CD4-positive, alpha-beta memory T cell (primary cell): ENCODE measurements around the gene TIMM50. TPM values are rescaled to one million over a fixed set of nuclear protein-coding genes. Genes with fewer than 3 reads are reported as not detected.

Experiments used
- CTCF ChIA-PET: fragments of 350-600 bp; sonication (Branson Sonifier 250); formaldehyde crosslinking; loops from one replicate; lab custom pipeline; 2021; ENCODE audit warnings: inconsistent platforms; ENCODE audit not compliant: partially characterized antibody; lab: Charles Lee
- POLR2A ChIA-PET: fragments of 350-600 bp; sonication (Branson Sonifier 250); formaldehyde crosslinking; loops from one replicate; lab custom pipeline; 2021; ENCODE audit not compliant: partially characterized antibody; lab: Charles Lee
- DNase-seq, 5 donors: peaks; one replicate each; pipeline versions ENCODE4 v3.0.0 to v3.0.0-alpha.2; 2020 to 2022; ENCODE audit warnings: mixed read lengths in 1 of 5
- H3K27ac ChIP-seq: one replicate; pipeline ENCODE4 v1.7.0; 2013; ENCODE audit warnings: low read depth, low read length
- H3K27me3 ChIP-seq: 2 replicates; pipeline ENCODE4 v1.7.0; 2013; ENCODE audit warnings: mild to moderate bottlenecking, low read length, moderate library complexity; ENCODE audit not compliant: insufficient read depth
- H3K36me3 ChIP-seq: 2 replicates; pipeline ENCODE4 v1.7.0; 2013; ENCODE audit warnings: mild to moderate bottlenecking, low read length, moderate library complexity; ENCODE audit not compliant: insufficient read depth
- H3K4me1 ChIP-seq: 2 replicates; pipeline ENCODE4 v1.7.0; 2013; ENCODE audit warnings: mild to moderate bottlenecking, low read length, moderate library complexity; ENCODE audit not compliant: insufficient read depth
- H3K4me3 ChIP-seq, 2 donors: one replicate each; pipeline ENCODE4 v1.7.0; 2013; ENCODE audit warnings: low read length in 2 of 2, mild to moderate bottlenecking in 1 of 2
- H3K9me3 ChIP-seq, 2 donors: one replicate each; pipeline ENCODE4 v1.7.0; 2013; ENCODE audit warnings: low read length in 2 of 2, control low read depth in 1 of 2; ENCODE audit not compliant: control insufficient read depth in 1 of 2
- H3K27ac Mint-ChIP-seq, 7 donors: one replicate each; pipeline ENCODE4 v1.8.0; 2020 to 2021; ENCODE audit warnings: mixed read lengths in 7 of 7, mild to moderate bottlenecking in 6 of 7, inconsistent platforms in 3 of 7, moderate library complexity in 3 of 7
- H3K27me3 Mint-ChIP-seq, 2 donors: one replicate each; pipeline ENCODE4 v1.8.0; 2020 to 2021; ENCODE audit warnings: mixed read lengths in 2 of 2
- H3K36me3 Mint-ChIP-seq, 2 donors: one replicate each; pipeline ENCODE4 v1.8.0; 2020 to 2021; ENCODE audit warnings: mixed read lengths in 2 of 2, inconsistent platforms in 1 of 2, mild to moderate bottlenecking in 1 of 2
- H3K4me1 Mint-ChIP-seq, 4 donors: one replicate each; pipeline ENCODE4 v1.8.0; 2020 to 2021; ENCODE audit warnings: mixed read lengths in 4 of 4, mild to moderate bottlenecking in 1 of 4
- H3K4me3 Mint-ChIP-seq, 8 donors: one replicate each; pipeline ENCODE4 v1.8.0; 2020 to 2021; ENCODE audit warnings: mixed read lengths in 8 of 8, mild to moderate bottlenecking in 7 of 8, moderate library complexity in 6 of 8, inconsistent platforms in 3 of 8
- H3K9me3 Mint-ChIP-seq, 8 donors: one replicate each; pipeline ENCODE4 v1.8.0; 2020 to 2021; ENCODE audit warnings: mixed read lengths in 8 of 8, mild to moderate bottlenecking in 5 of 8, inconsistent platforms in 3 of 8, moderate library complexity in 1 of 8
- intact Hi-C: fragments of 100-400 bp; cut with micrococcal nuclease; formaldehyde crosslinking; loops from one replicate; pipeline ENCODE4 v1.15.1; 2023
- polyA plus RNA-seq, 2 donors: library from polyadenylated mRNA; unstranded; fragments of 300-500 nt; fragmentation: Illumina TruSeq; gene quantifications; one replicate each; pipeline ENCODE4 v1.2.3, GENCODE V29; 2021
- total RNA-seq, 2 experiments: library from RNA; stranded (reverse); gene quantifications; one replicate each; pipeline ENCODE4 v1.2.3, GENCODE V29; 2021

The TIMM50 gene
- total and polyA plus RNA-seq, 4 experiments from 2014 or later, result 39.1 to 50.4 (median 48.4) TPM

GRCh38 chr19:39483141-39483540 is 2.5 kb downstream of the TIMM50 start:
- Mint-ChIP-seq H3K36me3 (peaks cover 14 to 40% of the 10 kb centered on the region in 2 donors), H3K4me3 (peak overlapping the region in 6 of 8 donors; percentile 7 to 76 (median 38)), H3K9me3 (no peaks in the 10 kb centered on the region), H3K27me3 (no peaks in the 10 kb centered on the region), H3K4me1 (peaks cover 15 to 35% (median 27%) of the 10 kb centered on the region in 4 donors), H3K27ac (peak overlapping the region in 4 of 7 donors; percentile 27 to 75 (median 36))
- Histone ChIP-seq H3K27me3 (no peaks in the 10 kb centered on the region), H3K27ac (no peak overlapping the region), H3K4me1 (peaks cover 17% of the 10 kb centered on the region), H3K9me3 (no peaks in the 10 kb centered on the region), H3K36me3 (peaks cover 21% of the 10 kb centered on the region), H3K4me3 (no peak overlapping the region)
- DNase-seq, result no peak
- POLR2A ChIA-PET, result no interaction called here
- CTCF ChIA-PET, result interaction anchor here (2.4 kb wide), 1 partner anchor 9 kb away, joined by 7 read pairs; no protein-coding TSS in a partner anchor
- intact Hi-C loops, result no loop called here

- POLR2A ChIA-PET, result no interaction called here
- Histone ChIP-seq H3K4me1 (no peaks in the 10 kb centered on the region), H3K9me3 (no peaks in the 10 kb centered on the region), H3K36me3 (peaks cover 40% of the 10 kb centered on the region), H3K27me3 (no peaks in the 10 kb centered on the region), H3K4me3 (no peak overlapping the region), H3K27ac (no peak overlapping the region)
- Mint-ChIP-seq H3K4me3 (no peak overlapping the region), H3K27me3 (no peaks in the 10 kb centered on the region), H3K27ac (no peak overlapping the region), H3K36me3 (peaks cover 24 to 50% of the 10 kb centered on the region in 2 donors), H3K9me3 (no peaks in the 10 kb centered on the region), H3K4me1 (peaks cover 0 to 4% (median 0%) of the 10 kb centered on the region in 4 donors)
- CTCF ChIA-PET, result no interaction called here
- intact Hi-C loops, result no loop called here
- no peak for DNase-seq
These were observed 9.1 kb downstream of the TIMM50 start for GRCh38 chr19:39489756-39490155.

DNA sequence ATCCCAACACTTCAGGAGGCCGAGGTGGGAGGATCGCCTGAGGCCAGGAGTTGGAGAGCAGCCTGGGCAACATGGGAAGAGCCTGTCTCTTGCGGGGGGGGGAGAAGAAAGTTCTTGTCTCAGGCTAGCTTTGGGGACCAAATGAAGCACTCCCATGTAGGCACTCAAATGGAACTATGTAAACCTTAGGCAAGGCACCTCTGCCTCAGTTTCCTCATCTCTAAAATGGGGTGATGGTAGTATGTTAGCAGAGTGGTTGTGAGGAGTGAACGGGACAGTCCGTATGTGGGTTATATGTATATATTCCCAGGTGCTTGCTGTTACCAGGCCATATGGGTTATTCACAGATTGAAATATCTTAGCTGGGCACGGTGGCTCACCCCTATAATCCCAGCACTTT is 11.6 kb downstream of the TIMM50 start:
- Histone ChIP-seq H3K27me3 (no peaks in the 10 kb centered on the region), H3K4me3 (no peak overlapping the region), H3K9me3 (no peaks in the 10 kb centered on the region), H3K4me1 (no peaks in the 10 kb centered on the region), H3K36me3 (peaks cover 22% of the 10 kb centered on the region), H3K27ac (no peak overlapping the region)
- no peak for DNase-seq
- Mint-ChIP-seq H3K4me3 (no peak overlapping the region), H3K4me1 (no peaks in the 10 kb centered on the region), H3K9me3 (no peaks in the 10 kb centered on the region), H3K27ac (no peak overlapping the region), H3K27me3 (peaks cover 6 to 8% of the 10 kb centered on the region in 2 donors), H3K36me3 (peaks cover 14 to 30% of the 10 kb centered on the region in 2 donors)
- POLR2A ChIA-PET, result interaction anchor here (0.6 kb wide), 1 partner anchor 44 kb away, joined by 3 read pairs; no protein-coding TSS in a partner anchor
- intact Hi-C loops, result no loop called here
- CTCF ChIA-PET, result interaction anchor here (1.2 kb wide), 1 partner anchor 11 kb away, joined by 3 read pairs; no protein-coding TSS in a partner anchor

GRCh38 chr19:39492788-39493187 is 12.2 kb downstream of the TIMM50 start:
- H3K27me3 Mint-ChIP-seq, result peaks cover 6 to 10% of the 10 kb centered on the region in 2 donors

GRCh38 chr19:39494661-39495060 is 14.0 kb downstream of the TIMM50 start:
- H3K27me3 Mint-ChIP-seq, result peaks cover 17 to 22% of the 10 kb centered on the region in 2 donors
- peaks cover 3 to 15% of the 10 kb centered on the region in 2 donors for H3K36me3 Mint-ChIP-seq
- CTCF ChIA-PET, result no interaction called here

More at GRCh38 chr19:39492788-39493187, 12.2 kb downstream of the TIMM50 start:
- H3K4me1 Mint-ChIP-seq, result no peaks in the 10 kb centered on the region
- no peak overlapping the region for H3K27ac ChIP-seq
- POLR2A ChIA-PET, result interaction anchor here (0.6 kb wide), 1 partner anchor 47 kb away, joined by 3 read pairs; the partner anchor contains the start of gene SUPT5H
- no peak overlapping the region for H3K4me3 ChIP-seq
- no peaks in the 10 kb centered on the region for H3K9me3 ChIP-seq
- no peaks in the 10 kb centered on the region for H3K27me3 ChIP-seq
- peaks cover 12 to 29% of the 10 kb centered on the region in 2 donors for H3K36me3 Mint-ChIP-seq
- CTCF ChIA-PET, result interaction anchor here (1.2 kb wide), 1 partner anchor 10 kb away, joined by 3 read pairs; no protein-coding TSS in a partner anchor
- peak overlapping the region in 1 of 7 donors; percentile 38 for H3K27ac Mint-ChIP-seq
- no peak for DNase-seq
- no peak overlapping the region for H3K4me3 Mint-ChIP-seq
- H3K9me3 Mint-ChIP-seq, result no peaks in the 10 kb centered on the region
- intact Hi-C loops, result no loop called here
- H3K36me3 ChIP-seq, result peaks cover 22% of the 10 kb centered on the region
- H3K4me1 ChIP-seq, result peaks cover 3% of the 10 kb centered on the region

DNA sequence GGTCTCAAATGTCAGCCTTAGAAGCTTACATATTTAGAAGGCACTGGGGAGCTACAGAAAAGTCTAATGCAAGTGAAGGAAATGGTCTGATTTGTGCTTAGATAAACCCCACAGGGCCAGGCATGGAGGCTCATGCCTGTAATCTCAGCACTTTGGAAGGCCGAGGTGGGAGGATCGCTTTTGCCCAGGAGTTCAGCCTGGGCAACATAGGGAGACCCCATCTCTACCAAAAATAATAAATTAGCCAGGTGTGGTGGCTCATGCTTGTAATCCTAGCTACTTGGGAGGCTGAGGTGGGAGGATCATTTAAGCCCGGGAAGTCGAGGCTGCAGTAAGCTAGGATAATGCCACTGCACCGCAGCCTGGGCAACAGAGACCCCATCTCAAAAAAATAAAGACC is 15.4 kb downstream of the TIMM50 start:
- intact Hi-C loops, result loop anchor here (5.0 kb wide), 1 partner anchor 36 kb away; the partner anchor contains the start of gene EID2B
- Histone ChIP-seq H3K27ac (no peak overlapping the region), H3K4me3 (no peak overlapping the region), H3K4me1 (peaks cover 19% of the 10 kb centered on the region), H3K36me3 (no peaks in the 10 kb centered on the region), H3K27me3 (peaks cover 19% of the 10 kb centered on the region), H3K9me3 (no peaks in the 10 kb centered on the region)
- peaks cover 12 to 24% (median 18%) of the 10 kb centered on the region in 4 donors for H3K4me1 Mint-ChIP-seq
- peaks cover 28 to 31% of the 10 kb centered on the region in 2 donors for H3K27me3 Mint-ChIP-seq
- DNase-seq, result no peak
- ChIA-PET CTCF (no interaction called here), POLR2A (interaction anchor here (1.0 kb wide), 1 partner anchor 16 kb away, joined by 3 read pairs; the partner anchor contains the start of gene TIMM50)
- H3K9me3 Mint-ChIP-seq, result no peaks in the 10 kb centered on the region
- H3K36me3 Mint-ChIP-seq, result peaks cover 0 to 8% of the 10 kb centered on the region in 2 donors
- H3K4me3 Mint-ChIP-seq, result peak overlapping the region in 1 of 8 donors; percentile 11
- no peak overlapping the region for H3K27ac Mint-ChIP-seq

More at GRCh38 chr19:39494661-39495060, 14.0 kb downstream of the TIMM50 start:
- H3K27ac ChIP-seq, result no peak overlapping the region
- Mint-ChIP-seq H3K4me1 (peaks cover 10 to 17% (median 12%) of the 10 kb centered on the region in 4 donors), H3K27ac (no peak overlapping the region), H3K9me3 (no peaks in the 10 kb centered on the region), H3K4me3 (no peak overlapping the region)
- peaks cover 9% of the 10 kb centered on the region for H3K36me3 ChIP-seq
- H3K27me3 ChIP-seq, result peaks cover 10% of the 10 kb centered on the region
- H3K4me3 ChIP-seq, result no peak overlapping the region
- no peak for DNase-seq
- POLR2A ChIA-PET, result no interaction called here
- no peaks in the 10 kb centered on the region for H3K9me3 ChIP-seq
- intact Hi-C loops, result loop anchor here (5.0 kb wide), 1 partner anchor 38 kb away; the partner anchor contains the start of gene EID2B
- H3K4me1 ChIP-seq, result peaks cover 19% of the 10 kb centered on the region

- ChIA-PET POLR2A (interaction anchor here (1.0 to 1.3 kb wide), 2 partner anchors 17 to 86 kb away, joined by 4 read pairs; partner anchors contain the start of genes PLEKHG2 and TIMM50), CTCF (interaction anchor here (1.2 kb wide), 1 partner anchor 37 kb away, joined by 3 read pairs; no protein-coding TSS in a partner anchor)
- H3K4me3 ChIP-seq, result no peak overlapping the region
- H3K9me3 Mint-ChIP-seq, result no peaks in the 10 kb centered on the region
- peaks cover 23% of the 10 kb centered on the region for H3K27me3 ChIP-seq
- peaks cover 12 to 30% (median 18%) of the 10 kb centered on the region in 4 donors for H3K4me1 Mint-ChIP-seq
- no peak overlapping the region for H3K27ac ChIP-seq
- peak overlapping the region in 1 of 8 donors; percentile 64 for H3K4me3 Mint-ChIP-seq
- H3K36me3 ChIP-seq, result no peaks in the 10 kb centered on the region
- H3K27me3 Mint-ChIP-seq, result peaks cover 32 to 36% of the 10 kb centered on the region in 2 donors
- no peak overlapping the region for H3K27ac Mint-ChIP-seq
- DNase-seq, result no peak
- H3K36me3 Mint-ChIP-seq, result peaks cover 0 to 2% of the 10 kb centered on the region in 2 donors
- peaks cover 22% of the 10 kb centered on the region for H3K4me1 ChIP-seq
- intact Hi-C loops, result loop anchor here (5.0 kb wide), 1 partner anchor 35 kb away; the partner anchor contains the start of gene EID2B
- H3K9me3 ChIP-seq, result no peaks in the 10 kb centered on the region
These were observed 17.0 kb downstream of the TIMM50 start for GRCh38 chr19:39497701-39497995.
